ENCODE results near the gene UMODL1.
"Not testable (repeated sequence)": the region's sequence is repeated elsewhere in the genome, so short reads cannot be mapped to it uniquely, and the experiment has no call there.

Gene UMODL1

GRCh38 chr21:42163511-42163863 is 92.4 kb downstream of the UMODL1 start:
- DNase-seq (ENCODE audit: low read depth) = no peak

GRCh38 chr21:42164064-42164789 is 93.1 kb downstream of the UMODL1 start:
- peak; percentile 18 for DNase-seq (ENCODE audit: low read depth)

- no peak for DNase-seq (ENCODE audit: low read depth)
Observed at GRCh38 chr21:42164818-42165217, 93.7 kb downstream of the UMODL1 start.

GRCh38 chr21:42165901-42166300 is 94.8 kb downstream of the UMODL1 start:
- DNase-seq (ENCODE audit: low read depth) = no peak

GRCh38 chr21:42169758-42170157 is 98.6 kb downstream of the UMODL1 start:
- DNase-seq (ENCODE audit: low read depth) = no peak

GRCh38 chr21:42171091-42172053 is 100.3 kb downstream of the UMODL1 start:
- DNase-seq (ENCODE audit: low read depth) = no peak

GRCh38 chr21:42172596-42173483 is 101.7 kb downstream of the UMODL1 start:
- no peak for DNase-seq (ENCODE audit: low read depth)

- DNase-seq (ENCODE audit: low read depth) = no peak
Observed at GRCh38 chr21:42174173-42174572, 103.1 kb downstream of the UMODL1 start.

- DNase-seq (ENCODE audit: low read depth) = no peak
Observed at GRCh38 chr21:42175110-42175710, 104.1 kb downstream of the UMODL1 start.

- DNase-seq (ENCODE audit: low read depth) = no peak
Observed at GRCh38 chr21:42176859-42177258, 105.7 kb downstream of the UMODL1 start.

GRCh38 chr21:42179316-42179715 is 108.2 kb downstream of the UMODL1 start:
- no peak for DNase-seq (ENCODE audit: low read depth)

GRCh38 chr21:42180001-42180400 is 108.9 kb downstream of the UMODL1 start:
- DNase-seq (ENCODE audit: low read depth) = not testable (repeated sequence)

- no peak for DNase-seq (ENCODE audit: low read depth)
Observed at GRCh38 chr21:42182713-42183371, 111.7 kb downstream of the UMODL1 start.

GRCh38 chr21:42183374-42184266 is 112.5 kb downstream of the UMODL1 start:
- no peak for DNase-seq (ENCODE audit: low read depth)

GRCh38 chr21:42186591-42186990 is 115.5 kb downstream of the UMODL1 start:
- DNase-seq (ENCODE audit: low read depth) = no peak

- DNase-seq (ENCODE audit: low read depth) = peak; percentile 74
Observed at GRCh38 chr21:42187976-42188653, 117.0 kb downstream of the UMODL1 start.

- DNase-seq (ENCODE audit: low read depth) = no peak
Observed at GRCh38 chr21:42188663-42189062, 117.5 kb downstream of the UMODL1 start.

- no peak for DNase-seq (ENCODE audit: low read depth)
Observed at GRCh38 chr21:42189431-42189830, 118.3 kb downstream of the UMODL1 start.

GRCh38 chr21:42189860-42190485 is 118.9 kb downstream of the UMODL1 start:
- DNase-seq (ENCODE audit: low read depth) = no peak
